CD4-positive, alpha-beta T cell (primary cell): ENCODE results near the gene VAV1. TPM values are rescaled to one million over a fixed set of nuclear protein-coding genes. Genes with fewer than 3 reads are reported as not detected.

Experiments
- ATAC-seq: fragments of 200-7000 bp; cut with Tn5 transposase; one replicate; pipeline ENCODE4 v1.10.0; 2022; ENCODE audit warnings: mild to moderate bottlenecking; ENCODE audit not compliant: poor library complexity
- CTCF ChIA-PET: fragments of 350-600 bp; sonication (Branson Sonifier 250); formaldehyde crosslinking; loops from one replicate; lab custom pipeline; 2021; ENCODE audit warnings: antibody characterized with exemption, inconsistent platforms; lab: Charles Lee
- POLR2A ChIA-PET: fragments of 350-600 bp; sonication (Branson Sonifier 250); formaldehyde crosslinking; loops from one replicate; lab custom pipeline; 2021; ENCODE audit warnings: antibody characterized with exemption, inconsistent platforms; lab: Charles Lee
- DNase-seq, 14 experiments: peaks; one replicate each; pipeline ENCODE4 v3.0.0-alpha.2; 2013 to 2020; ENCODE audit warnings: mixed read lengths in 2 of 14
- H3K27ac ChIP-seq, 2 donors: one replicate each; pipeline versions ENCODE4 v1.5.1 to v1.7.0; 2013; ENCODE audit warnings: low read length in 2 of 2, low read depth in 1 of 2, mild to moderate bottlenecking in 1 of 2
- H3K27me3 ChIP-seq, 2 experiments: 1 replicate in 1 of 2; 2 replicates in 1 of 2; pipeline versions ENCODE4 v1.6.1 to v1.7.0; 2013; ENCODE audit warnings: low read length in 2 of 2, control low read depth in 1 of 2, mild to moderate bottlenecking in 1 of 2, moderate library complexity in 1 of 2; ENCODE audit not compliant: insufficient read depth in 2 of 2, control insufficient read depth in 1 of 2
- H3K36me3 ChIP-seq: one replicate; pipeline ENCODE4 v1.6.1; 2013; ENCODE audit warnings: low read length, control low read depth; ENCODE audit not compliant: insufficient read depth
- H3K4me1 ChIP-seq: one replicate; pipeline ENCODE4 v1.6.1; 2013; ENCODE audit warnings: low read length, control low read depth; ENCODE audit not compliant: insufficient read depth
- H3K4me3 ChIP-seq: one replicate; pipeline ENCODE4 v1.5.1; 2013; ENCODE audit warnings: mild to moderate bottlenecking, low read length, moderate library complexity
- H3K9me3 ChIP-seq, 2 experiments: 1 replicate in 1 of 2; 2 replicates in 1 of 2; pipeline versions ENCODE4 v1.6.1 to v1.7.0; 2013; ENCODE audit warnings: low read length in 2 of 2, mild to moderate bottlenecking in 2 of 2, control low read depth in 1 of 2, moderate library complexity in 1 of 2; ENCODE audit not compliant: control insufficient read depth in 1 of 2, insufficient read depth in 1 of 2
- H3K27ac Mint-ChIP-seq: one replicate; pipeline ENCODE4 v1.8.0; 2020; ENCODE audit warnings: mixed read lengths
- H3K27me3 Mint-ChIP-seq: one replicate; pipeline ENCODE4 v1.8.0; 2021; ENCODE audit warnings: mixed read lengths
- H3K36me3 Mint-ChIP-seq: one replicate; pipeline ENCODE4 v1.8.0; 2021; ENCODE audit warnings: low read depth, mixed read lengths
- H3K4me1 Mint-ChIP-seq: one replicate; pipeline ENCODE4 v1.8.0; 2021; ENCODE audit warnings: low read depth, mixed read lengths
- H3K4me3 Mint-ChIP-seq: one replicate; pipeline ENCODE4 v1.8.0; 2020; ENCODE audit warnings: mild to moderate bottlenecking, mixed read lengths
- H3K9me3 Mint-ChIP-seq: one replicate; pipeline ENCODE4 v1.8.0; 2020; ENCODE audit warnings: mixed read lengths
- CTCF ChIP-seq: fragments of 200-600 bp; IDR thresholded peaks from one replicate; pipeline ENCODE4 v1.8.0; 2022; ENCODE audit warnings: antibody characterized with exemption, mild to moderate bottlenecking
- intact Hi-C, 2 experiments: fragments of 100-400 bp; cut with DNase I in 1 of 2; cut with micrococcal nuclease in 1 of 2; formaldehyde crosslinking; loops; one replicate each; pipeline versions ENCODE4 v1.15.1 to v1.9.0; 2023 to 2025; cut with DNase I, micrococcal nuclease
- total RNA-seq, 174 experiments: library from RNA in 2 of 174; stranded (reverse) in 2 of 174; gene quantifications; one replicate each; pipeline ENCODE4 v1.2.3 and lab custom pipeline; 2021 to 2026

The VAV1 gene
- total RNA-seq, 2 experiments from 2014 or later: 70.0 to 70.1 TPM

GRCh38 chr19:6811906-6812305 lies 39.4 kb downstream of the VAV1 start:
- H3K4me3 ChIP-seq: no peak overlapping the region
- no peak for TF ChIP-seq CTCF
- Mint-ChIP-seq H3K27me3 (no peaks in the 10 kb centered on the region), H3K27ac (peak overlapping the region; percentile 86), H3K4me3 (peak overlapping the region; percentile 26), H3K4me1 (peaks cover 79% of the 10 kb centered on the region), H3K36me3 (peaks cover 66% of the 10 kb centered on the region), H3K9me3 (peaks cover 2% of the 10 kb centered on the region)
- ChIA-PET POLR2A (interaction anchor here (2.8 kb wide), 2 partner anchors 11 to 39 kb away, joined by 20 to 30 read pairs; partner anchors contain the start of gene VAV1), CTCF (interaction anchor here (3.1 kb wide), 1 partner anchor 9 kb away, joined by 18 read pairs; no protein-coding TSS in a partner anchor)
- peak overlapping the region in 1 of 2 donors; percentile 29 for H3K27ac ChIP-seq
- H3K9me3 ChIP-seq: no peaks in the 10 kb centered on the region
- intact Hi-C loops: no loop called here
- DNase-seq (peak in 3 of 14 experiments; percentile 29 to 64 (median 54)), ATAC-seq (no peak)
- H3K36me3 ChIP-seq: peaks cover 31% of the 10 kb centered on the region
- no peaks in the 10 kb centered on the region for H3K27me3 ChIP-seq
- H3K4me1 ChIP-seq: peaks cover 58% of the 10 kb centered on the region

GRCh38 chr19:6812612-6813011 lies 40.1 kb downstream of the VAV1 start:
- no peaks in the 10 kb centered on the region for H3K9me3 ChIP-seq
- Mint-ChIP-seq H3K36me3 (peaks cover 65% of the 10 kb centered on the region), H3K27me3 (no peaks in the 10 kb centered on the region), H3K27ac (peak overlapping the region; percentile 86), H3K9me3 (peaks cover 2% of the 10 kb centered on the region), H3K4me1 (peaks cover 79% of the 10 kb centered on the region), H3K4me3 (no peak overlapping the region)
- no peak for TF ChIP-seq CTCF
- peaks cover 25% of the 10 kb centered on the region for H3K36me3 ChIP-seq
- ATAC-seq (no peak), DNase-seq (no peak)
- ChIA-PET CTCF (interaction anchor here (1.9 to 3.1 kb wide), 3 partner anchors 10 to 51 kb away, joined by 5 to 18 read pairs (median 7); partner anchors contain the start of gene VAV1), POLR2A (interaction anchor here (1.9 to 2.8 kb wide), 3 partner anchors 11 to 45 kb away, joined by 7 to 30 read pairs (median 20); partner anchors contain the start of genes SH2D3A and VAV1)
- peak overlapping the region in 1 of 2 donors; percentile 38 for H3K27ac ChIP-seq
- intact Hi-C loops: no loop called here
- H3K4me1 ChIP-seq: peaks cover 53% of the 10 kb centered on the region
- H3K27me3 ChIP-seq: no peaks in the 10 kb centered on the region
- no peak overlapping the region for H3K4me3 ChIP-seq

- Histone ChIP-seq H3K36me3 (peaks cover 28% of the 10 kb centered on the region), H3K27ac (peak overlapping the region in 1 of 2 donors; percentile 38), H3K27me3 (no peaks in the 10 kb centered on the region), H3K4me3 (no peak overlapping the region), H3K9me3 (no peaks in the 10 kb centered on the region), H3K4me1 (peaks cover 53% of the 10 kb centered on the region)
- ATAC-seq (peak; percentile 70), DNase-seq (peak in 2 of 14 experiments; percentile 15 to 18)
- H3K9me3 Mint-ChIP-seq: peaks cover 4% of the 10 kb centered on the region
- ChIA-PET POLR2A (interaction anchor here (0.7 to 2.8 kb wide), 5 partner anchors 12 to 285 kb away, joined by 3 to 30 read pairs (median 7); partner anchors contain the start of genes SH2D3A and VAV1), CTCF (interaction anchor here (0.6 to 3.1 kb wide), 5 partner anchors 11 to 71 kb away, joined by 3 to 18 read pairs (median 5); partner anchors contain the start of gene VAV1)
- H3K36me3 Mint-ChIP-seq: peaks cover 66% of the 10 kb centered on the region
- intact Hi-C loops: no loop called here
- peak overlapping the region; percentile 86 for H3K27ac Mint-ChIP-seq
- TF ChIP-seq CTCF: no peak
- H3K4me3 Mint-ChIP-seq: peak overlapping the region; percentile 51
- peaks cover 81% of the 10 kb centered on the region for H3K4me1 Mint-ChIP-seq
- no peaks in the 10 kb centered on the region for H3K27me3 Mint-ChIP-seq
Measured at GRCh38 chr19:6813659-6814058, 41.2 kb downstream of the VAV1 start.
